GM20431 (cell line): ENCODE measurements around the gene AKAP8L.
"Not testable (repeated sequence)": the region's sequence is repeated elsewhere in the genome, so short reads cannot be mapped to it uniquely, and the experiment has no call there.

Experiments
- in situ Hi-C: fragments of 300-500 bp; cut with MseI, MboI; formaldehyde crosslinking; loops from one replicate; pipeline ENCODE4 v1.15.0; 2020; ENCODE audit warnings: low sequenced_read_pairs; ENCODE audit not compliant: unreplicated experiment

Gene AKAP8L

GRCh38 chr19:15395251-15395650, 23.5 kb downstream of the AKAP8L start:
- in situ Hi-C loops: not testable (repeated sequence)

GRCh38 chr19:15394426-15394825, 24.4 kb downstream of the AKAP8L start:
- in situ Hi-C loops: no loop called here

DNA sequence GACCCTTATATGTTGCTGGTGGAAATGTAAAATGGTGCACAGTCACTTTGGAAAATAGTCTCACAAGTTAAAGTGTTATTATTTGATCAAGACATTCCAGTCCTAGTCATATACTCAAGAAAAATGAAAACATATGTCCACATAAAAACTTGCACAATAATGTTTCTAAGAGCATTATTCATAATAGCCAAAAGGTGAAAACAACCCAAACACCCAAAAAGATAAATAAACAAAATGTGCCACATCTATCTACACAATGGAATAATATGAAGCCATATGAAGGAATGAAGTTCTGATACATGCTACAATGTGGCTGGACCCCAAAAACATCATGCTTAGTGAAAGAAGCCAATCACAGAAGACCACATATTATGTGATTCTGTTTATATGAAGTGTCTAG, 24.8 kb downstream of the AKAP8L start:
- in situ Hi-C loops: no loop called here

DNA sequence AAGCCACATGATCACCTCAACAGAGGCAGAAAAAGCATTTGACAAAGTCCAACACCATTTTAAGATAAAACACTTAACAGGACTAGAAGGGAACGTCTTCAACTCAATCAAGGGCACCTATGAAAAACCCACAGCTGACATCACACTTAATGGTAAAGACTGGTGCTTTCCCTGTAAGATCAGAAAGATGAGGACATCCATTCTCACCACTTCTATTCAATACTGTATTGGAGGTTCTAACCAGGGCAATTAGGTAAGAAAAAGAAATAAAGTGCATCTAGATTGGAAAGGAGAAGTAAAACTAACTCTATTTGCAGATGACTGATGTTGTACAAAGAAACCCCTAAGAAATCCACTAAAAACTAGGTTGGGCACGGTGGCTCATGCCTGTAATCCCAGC, 28.0 kb downstream of the AKAP8L start:
- in situ Hi-C loops: no loop called here

- in situ Hi-C loops: no loop called here
These were observed 36.9 kb downstream of the AKAP8L start for GRCh38 chr19:15381864-15382263.

GRCh38 chr19:15381429-15381828, 37.4 kb downstream of the AKAP8L start:
- in situ Hi-C loops: no loop called here

DNA sequence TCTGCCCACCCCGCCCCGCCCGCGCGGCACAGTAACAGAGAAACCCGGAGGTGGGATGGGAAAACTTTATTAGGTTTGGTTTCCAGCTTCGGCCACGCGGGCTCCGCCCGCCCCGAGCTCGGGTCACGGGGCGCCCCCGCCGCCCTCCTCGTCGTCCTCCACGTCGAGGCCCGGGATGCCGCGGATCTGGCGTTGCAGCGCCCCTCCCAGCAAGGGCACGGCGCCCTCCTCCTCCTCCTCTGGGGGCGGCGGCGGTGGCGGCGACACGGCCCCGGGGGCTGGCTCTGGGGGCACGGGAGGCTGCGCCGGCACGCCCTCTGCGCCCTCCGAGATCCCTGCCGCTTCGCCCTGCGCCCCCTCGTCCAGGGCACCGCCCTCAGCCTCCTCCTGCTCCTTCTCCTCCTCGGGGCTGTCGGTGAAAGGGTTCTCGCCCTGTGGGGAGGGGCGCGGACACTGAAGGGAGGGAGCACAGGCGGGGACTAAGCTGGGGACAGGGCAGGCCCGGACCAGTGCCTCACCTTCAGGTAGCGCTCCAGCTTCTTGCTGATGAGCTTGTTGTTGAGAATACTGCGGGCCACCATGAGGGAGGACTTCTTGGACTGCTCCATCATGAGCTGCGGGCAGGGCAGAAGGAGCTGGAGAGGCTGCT, 38.7 kb downstream of the AKAP8L start:
- in situ Hi-C loops: no loop called here

DNA sequence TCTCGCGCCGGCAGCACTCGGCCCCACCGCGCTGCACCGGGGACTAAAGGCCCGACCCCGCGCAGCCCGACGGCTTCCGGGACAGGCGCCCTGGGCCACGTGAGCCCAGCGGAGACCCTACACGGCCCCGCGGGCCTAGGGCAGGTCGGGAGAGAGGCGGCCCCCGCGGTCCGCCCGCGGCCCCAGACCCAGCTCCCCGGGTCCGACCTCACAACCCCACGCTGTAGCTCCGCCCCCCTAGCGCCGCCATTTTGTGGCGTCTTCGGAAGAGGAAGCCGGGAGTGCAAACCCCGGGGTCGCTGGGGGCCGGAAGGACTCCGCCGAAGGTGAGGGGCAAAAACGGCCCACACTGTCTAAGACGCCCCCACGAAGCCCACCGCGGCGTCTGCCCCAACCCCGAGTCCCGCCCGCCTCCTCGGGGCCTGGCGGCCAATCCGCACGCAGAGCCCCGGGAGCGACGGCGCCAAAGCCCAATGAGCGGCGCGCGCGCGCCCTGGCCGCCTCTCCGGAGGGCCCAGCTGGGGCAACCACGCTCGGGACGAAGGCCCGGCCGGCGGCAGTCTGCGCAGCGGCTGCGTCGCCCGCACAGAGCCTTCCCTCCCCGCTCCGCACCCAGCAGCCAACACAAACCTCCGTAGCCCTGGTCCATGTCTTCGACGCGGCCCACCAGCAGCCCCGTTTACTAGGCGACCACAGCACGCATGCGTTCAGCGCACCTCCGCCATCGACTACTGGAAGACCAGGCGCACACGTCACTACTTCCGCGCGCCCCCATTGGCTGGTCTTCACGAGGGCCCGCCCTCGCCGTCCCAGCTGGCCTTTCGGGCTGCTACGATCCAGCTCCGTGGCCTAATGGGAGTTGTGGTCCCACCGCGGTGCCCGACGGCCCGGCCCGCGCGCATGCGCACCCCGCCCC, 39.4 kb downstream of the AKAP8L start, which contains the start of gene AKAP8:
AKAP8 (minus strand) TSS at position 705 of the 916 bp plus-strand sequence; CDS start at position 649, 56 bp downstream.
- in situ Hi-C loops: no loop called here

GRCh38 chr19:15378534-15379082, 40.2 kb downstream of the AKAP8L start:
- in situ Hi-C loops: no loop called here

- in situ Hi-C loops: no loop called here
These were observed 43.9 kb downstream of the AKAP8L start for GRCh38 chr19:15374796-15375440.

- in situ Hi-C loops: no loop called here
These were observed 44.6 kb downstream of the AKAP8L start for GRCh38 chr19:15374105-15374651.

GRCh38 chr19:15373644-15374043, 45.1 kb downstream of the AKAP8L start:
- in situ Hi-C loops: no loop called here

DNA sequence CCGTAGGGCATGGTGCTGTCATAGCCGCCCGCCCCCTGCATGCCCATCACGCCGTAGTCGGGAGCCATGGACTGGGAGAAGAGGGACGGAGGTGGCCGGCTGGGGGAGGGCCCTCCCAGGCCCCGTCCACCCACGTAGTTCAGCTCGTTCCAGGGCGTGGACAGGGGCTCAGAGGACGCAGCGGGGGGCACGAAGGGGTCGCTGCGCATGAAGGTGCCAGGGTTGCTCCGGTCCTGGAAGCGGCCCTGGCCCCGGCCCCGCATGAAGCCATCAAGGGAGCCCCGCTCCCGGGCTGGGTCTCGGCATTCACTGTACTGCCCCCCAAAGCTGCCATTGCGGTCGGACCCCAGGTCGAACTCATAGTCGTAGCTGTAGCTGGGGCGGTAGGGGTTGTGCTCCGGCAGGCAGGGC, 45.9 kb downstream of the AKAP8L start:
- in situ Hi-C loops: no loop called here

- in situ Hi-C loops: no loop called here
These were observed 46.3 kb downstream of the AKAP8L start for GRCh38 chr19:15372470-15372869.

DNA sequence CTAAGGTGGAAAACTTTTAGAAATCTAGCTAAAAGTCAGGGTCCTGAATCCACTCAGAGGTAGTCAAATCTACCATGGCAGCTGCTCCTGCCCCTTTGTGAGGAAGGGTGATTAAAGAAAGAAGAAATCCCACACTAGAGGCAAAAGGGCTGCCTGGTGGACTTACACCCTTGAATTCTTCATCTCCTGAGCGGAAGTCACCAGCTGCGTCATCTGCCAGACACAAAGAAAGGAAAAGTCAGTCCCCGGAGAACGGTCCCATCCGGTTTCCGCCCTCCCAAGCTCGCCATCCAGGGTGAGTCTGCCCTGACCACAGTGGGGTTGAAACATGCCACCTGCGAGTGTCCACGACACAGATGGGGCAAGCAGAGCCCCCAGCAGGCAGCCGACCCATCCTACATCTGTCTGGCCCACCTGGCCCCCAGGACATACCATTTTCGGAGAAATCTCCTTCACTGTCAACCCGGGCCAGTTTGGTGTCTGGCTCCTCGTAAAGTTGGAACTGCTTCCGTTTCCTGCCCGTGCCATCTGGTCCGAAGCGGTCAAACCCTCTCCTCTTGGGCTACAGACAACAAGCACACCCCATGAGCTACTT, 46.9 kb downstream of the AKAP8L start:
- in situ Hi-C loops: no loop called here

DNA sequence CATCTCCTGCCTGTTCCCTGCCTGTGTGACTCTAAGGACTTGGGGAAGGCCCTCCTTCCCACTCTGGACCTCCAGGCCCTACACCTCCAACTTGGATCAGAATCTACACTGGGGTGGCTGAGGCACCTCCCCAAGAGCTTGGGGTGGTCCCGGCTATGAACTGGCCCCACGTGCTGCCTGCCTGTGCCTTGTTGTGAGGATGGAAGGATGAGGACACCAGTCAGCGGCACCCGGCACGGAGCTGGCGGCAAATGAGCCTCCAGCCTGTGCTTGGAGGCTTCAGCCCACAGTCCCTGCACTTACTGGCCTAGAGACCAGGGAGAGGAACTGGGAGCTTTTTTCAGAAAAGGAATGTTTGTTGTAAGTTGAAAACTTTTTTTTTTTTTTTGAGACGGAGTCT, 47.7 kb downstream of the AKAP8L start:
- in situ Hi-C loops: no loop called here

GRCh38 chr19:15369594-15369891, 49.2 kb downstream of the AKAP8L start:
- in situ Hi-C loops: no loop called here

DNA sequence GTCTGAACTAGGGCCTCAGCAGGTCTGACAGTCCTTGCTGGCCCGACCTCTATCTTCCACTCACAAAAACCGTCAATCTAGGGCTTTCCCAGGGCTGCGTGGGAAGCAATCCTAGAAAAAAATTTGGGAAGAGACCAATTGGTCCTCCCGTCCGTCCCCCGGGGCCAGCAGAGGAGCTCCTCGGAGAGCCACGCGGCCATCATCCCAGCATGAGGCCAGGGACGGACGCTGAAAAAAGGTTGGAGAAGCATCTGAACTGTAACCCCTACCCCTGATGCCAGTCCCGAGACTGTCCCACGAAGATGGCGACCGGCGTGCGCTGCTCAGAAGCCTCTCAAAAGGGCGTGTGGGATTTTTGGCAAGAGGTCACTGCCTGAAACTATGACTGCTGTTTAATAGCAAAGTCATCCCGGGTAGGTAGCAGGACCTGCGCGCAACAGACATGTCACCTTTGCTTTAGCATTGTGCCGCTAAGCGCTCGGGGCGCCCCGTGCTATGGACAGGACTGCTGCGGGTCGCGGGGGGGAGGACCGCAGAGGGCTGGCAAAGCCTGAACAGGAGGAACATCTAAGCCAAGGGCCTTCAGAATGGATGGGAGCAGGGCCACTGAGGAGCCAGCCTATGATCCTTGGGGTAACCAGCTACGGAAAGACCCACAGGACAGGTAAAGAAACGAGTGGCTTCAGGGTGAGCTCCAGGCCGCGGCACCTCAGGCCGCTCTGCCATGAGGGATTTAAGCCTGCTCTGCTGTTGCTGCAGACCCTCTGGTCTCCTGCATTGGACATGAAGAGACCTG, 49.8 kb downstream of the AKAP8L start:
- in situ Hi-C loops: no loop called here

DNA sequence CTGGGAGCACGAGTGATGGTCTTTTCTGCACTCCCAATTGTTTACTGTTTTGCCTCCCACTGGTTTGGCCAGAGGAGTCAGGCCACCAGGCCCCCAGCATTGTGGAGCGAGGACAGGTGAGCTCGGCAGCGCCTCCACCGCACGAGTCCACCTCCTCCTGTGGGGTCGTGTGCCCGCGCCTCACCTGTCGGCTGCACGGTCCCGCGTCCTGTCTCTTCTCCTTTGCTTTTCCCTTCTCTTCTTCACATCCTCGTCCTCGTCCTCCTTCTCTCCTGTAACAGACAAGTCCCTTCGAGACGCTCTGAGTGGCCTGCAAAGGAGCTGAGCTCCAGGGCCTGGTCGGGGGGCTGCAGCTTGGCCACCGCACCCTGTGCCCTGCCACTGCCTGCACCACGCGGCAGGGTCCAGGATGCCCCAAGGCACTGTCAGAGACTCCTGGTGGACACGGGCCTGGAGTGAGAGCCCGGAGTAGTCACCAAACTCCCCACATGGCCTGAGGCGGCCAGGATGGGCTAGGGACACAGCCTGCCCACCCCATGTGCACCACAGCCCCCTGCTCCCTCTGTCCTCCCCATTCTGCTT, 50.6 kb downstream of the AKAP8L start:
- in situ Hi-C loops: no loop called here
